Thyroid gland (tissue), 4 donors: ENCODE data around the gene TEX2.

ENCODE experiments used
- POLR2A ChIP-seq, 2 donors: fragments of 450-650 bp; IDR thresholded peaks; one replicate each; pipeline ENCODE4 v1.6.1; 2017; ENCODE audit warnings: antibody characterized with exemption in 2 of 2, mild to moderate bottlenecking in 2 of 2, moderate library complexity in 1 of 2
- TF ChIP-seq, protein P1 (sequence below), 6 experiments: fragments of 200-600 bp in 3 of 6; fragments of 450-650 bp in 3 of 6; sonication (generic) in 3 of 6; IDR thresholded peaks; one replicate each; pipeline ENCODE4 v1.5.1; 2016 to 2019; ENCODE audit warnings: antibody characterized with exemption in 6 of 6, mild to moderate bottlenecking in 2 of 6, inconsistent platforms in 1 of 6, moderate library complexity in 1 of 6

DNA sequence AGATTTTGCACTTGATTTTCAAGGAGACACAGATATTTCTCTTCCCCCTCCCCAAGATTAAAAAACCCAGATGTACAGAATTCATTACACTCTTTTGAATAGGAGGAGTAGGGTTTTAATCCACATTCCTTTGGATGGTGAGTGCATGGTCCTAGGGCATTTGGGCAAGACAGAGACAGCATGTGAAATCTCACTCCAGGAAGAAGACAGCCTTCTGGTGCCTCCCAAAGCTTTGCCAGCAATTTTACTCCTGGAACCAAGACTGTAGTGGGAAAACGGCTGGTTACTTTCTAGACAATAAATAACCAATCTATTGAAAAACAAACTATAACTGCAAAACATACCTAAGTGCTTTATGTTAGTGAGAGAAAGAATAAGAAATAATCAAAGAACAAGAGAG lies 15.2 kb downstream of the TEX2 start:
- TF ChIP-seq, protein P1, sequence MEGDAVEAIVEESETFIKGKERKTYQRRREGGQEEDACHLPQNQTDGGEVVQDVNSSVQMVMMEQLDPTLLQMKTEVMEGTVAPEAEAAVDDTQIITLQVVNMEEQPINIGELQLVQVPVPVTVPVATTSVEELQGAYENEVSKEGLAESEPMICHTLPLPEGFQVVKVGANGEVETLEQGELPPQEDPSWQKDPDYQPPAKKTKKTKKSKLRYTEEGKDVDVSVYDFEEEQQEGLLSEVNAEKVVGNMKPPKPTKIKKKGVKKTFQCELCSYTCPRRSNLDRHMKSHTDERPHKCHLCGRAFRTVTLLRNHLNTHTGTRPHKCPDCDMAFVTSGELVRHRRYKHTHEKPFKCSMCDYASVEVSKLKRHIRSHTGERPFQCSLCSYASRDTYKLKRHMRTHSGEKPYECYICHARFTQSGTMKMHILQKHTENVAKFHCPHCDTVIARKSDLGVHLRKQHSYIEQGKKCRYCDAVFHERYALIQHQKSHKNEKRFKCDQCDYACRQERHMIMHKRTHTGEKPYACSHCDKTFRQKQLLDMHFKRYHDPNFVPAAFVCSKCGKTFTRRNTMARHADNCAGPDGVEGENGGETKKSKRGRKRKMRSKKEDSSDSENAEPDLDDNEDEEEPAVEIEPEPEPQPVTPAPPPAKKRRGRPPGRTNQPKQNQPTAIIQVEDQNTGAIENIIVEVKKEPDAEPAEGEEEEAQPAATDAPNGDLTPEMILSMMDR (IDR thresholded peaks at IDR 0.05), result no peak
- TF ChIP-seq POLR2A (IDR thresholded peaks at IDR 0.05), result no peak
